HCT116 (cell line): ENCODE results near the gene EPHA10. TPM values are rescaled to one million over a fixed set of nuclear protein-coding genes. Genes with fewer than 3 reads are reported as not detected.

ENCODE experiments used
- ATAC-seq: fragments of 200-7000 bp; cut with Tn5 transposase; 2 replicates; pipeline ENCODE4 v1.9.1; 2020; ENCODE audit warnings: mild to moderate bottlenecking, moderate library complexity
- BruUV-seq: library from RNA; stranded (reverse); fragments of 400-500 nt; replicated peaks from 2 replicates; lab custom pipeline; 2021; lab: Mats Ljungman, UMichigan
- CTCF ChIA-PET: fragments of 300-600 bp; sonication (Branson Sonifier 250); formaldehyde crosslinking; loops from one replicate; lab custom pipeline; 2021; ENCODE audit warnings: antibody characterized with exemption; lab: Charles Lee
- POLR2A ChIA-PET: fragments of 300-600, 350-600 bp; sonication (Branson Sonifier 250); formaldehyde crosslinking; loops from one replicate; lab custom pipeline; 2021; ENCODE audit warnings: antibody characterized with exemption; lab: Charles Lee
- RAD21 ChIA-PET, 2 experiments: fragments of 300-600 bp; sonication (Branson Sonifier 250); formaldehyde crosslinking; loops; one replicate each; lab custom pipeline; 2023; ENCODE audit warnings: low total read pairs in 2 of 2; ENCODE audit not compliant: uncharacterized antibody in 2 of 2, unreplicated experiment in 2 of 2, low non-redundant PET in 1 of 2; lab: Charles Lee
- DNase-seq: peaks from one replicate; pipeline ENCODE4 v3.0.0-alpha.2; 2010; ENCODE audit warnings: low read depth, low spot score
- H2AFZ ChIP-seq: fragments of 200-600 bp; shearing (Covaris generic), sonication (generic); 2 replicates; pipeline ENCODE4 v1.6.1; 2017; ENCODE audit warnings: low read depth, mixed run types, mixed read lengths, antibody characterized with exemption, low read length; ENCODE audit not compliant: poor library complexity, severe bottlenecking
- H3K27ac ChIP-seq: 2 replicates; pipeline ENCODE4 v1.5.1; 2012; ENCODE audit warnings: low read depth, low read length
- H3K27me3 ChIP-seq: fragments of 200-600 bp; sonication (generic); 2 replicates; pipeline ENCODE4 v1.6.1; 2016; ENCODE audit warnings: mixed run types, low read length, mixed read lengths; ENCODE audit not compliant: insufficient read depth
- H3K36me3 ChIP-seq, 2 experiments: fragments of 200-500 bp in 1 of 2; fragments of 200-600 bp in 1 of 2; sonication (Bioruptor generic) in 1 of 2; sonication (generic) in 1 of 2; 2 replicates each; pipeline versions ENCODE4 v1.5.1 to v1.6.1; 2014 to 2016; ENCODE audit warnings: low read length in 2 of 2, inconsistent platforms in 1 of 2, mixed read lengths in 1 of 2, mixed run types in 1 of 2; ENCODE audit not compliant: insufficient read depth in 2 of 2, control insufficient read depth in 1 of 2
- H3K4me1 ChIP-seq, 2 experiments: fragments of 200-600 bp in 1 of 2; sonication (generic) in 1 of 2; 2 replicates each; pipeline versions ENCODE4 v1.5.1 to v1.6.1; 2012 to 2017; ENCODE audit warnings: low read length in 2 of 2, inconsistent platforms in 1 of 2, mild to moderate bottlenecking in 1 of 2, mixed read lengths in 1 of 2, mixed run types in 1 of 2, moderate library complexity in 1 of 2; ENCODE audit not compliant: insufficient read depth in 2 of 2, control insufficient read depth in 1 of 2
- H3K4me2 ChIP-seq: fragments of 200-600 bp; sonication (generic); 2 replicates; pipeline ENCODE4 v1.6.1; 2017; ENCODE audit warnings: mixed run types, low read length, mixed read lengths
- H3K4me3 ChIP-seq, 2 experiments: fragments of 200-600 bp in 1 of 2; sonication (generic) in 1 of 2; replicated peaks in 1 of 2; 2 replicates each; pipeline ENCODE4 v1.5.1; 2011 to 2016; ENCODE audit warnings: low read length in 2 of 2, control low read depth in 1 of 2, low read depth in 1 of 2, mild to moderate bottlenecking in 1 of 2, mixed read lengths in 1 of 2, mixed run types in 1 of 2
- H3K79me2 ChIP-seq: fragments of 200-600 bp; sonication (generic); 2 replicates; pipeline ENCODE4 v1.6.1; 2017; ENCODE audit warnings: mild to moderate bottlenecking, mixed run types, low read length, moderate library complexity, mixed read lengths; ENCODE audit not compliant: insufficient read depth
- H3K9ac ChIP-seq: fragments of 200-600 bp; sonication (generic); 2 replicates; pipeline ENCODE4 v1.6.1; 2016; ENCODE audit warnings: low read length, mixed read lengths
- H3K9me2 ChIP-seq: fragments of 200-600 bp; sonication (generic), shearing (Covaris generic); 2 replicates; pipeline ENCODE4 v1.6.1; 2017; ENCODE audit warnings: mixed run types, mild to moderate bottlenecking, moderate library complexity; ENCODE audit not compliant: insufficient read depth
- H3K9me3 ChIP-seq, 2 experiments: fragments of 200-500 bp in 1 of 2; fragments of 200-600 bp in 1 of 2; sonication (Bioruptor generic) in 1 of 2; sonication (generic) in 1 of 2; 2 replicates each; pipeline ENCODE4 v1.6.1; 2014 to 2017; ENCODE audit warnings: low read length in 2 of 2, mixed read lengths in 2 of 2, inconsistent platforms in 1 of 2, low read depth in 1 of 2, mild to moderate bottlenecking in 1 of 2, mixed run types in 1 of 2, moderate library complexity in 1 of 2; ENCODE audit not compliant: control insufficient read depth in 1 of 2, insufficient read depth in 1 of 2
- H4K20me1 ChIP-seq: fragments of 200-600 bp; sonication (generic), shearing (Covaris generic); 2 replicates; pipeline ENCODE4 v1.6.1; 2017; ENCODE audit warnings: mixed run types, mild to moderate bottlenecking, moderate library complexity; ENCODE audit not compliant: insufficient read depth
- ATF3 ChIP-seq: IDR thresholded peaks from 2 replicates; pipeline ENCODE4 v1.6.1; 2012
- CBX3 ChIP-seq: IDR thresholded peaks from 2 replicates; pipeline ENCODE4 v1.6.1; 2012; ENCODE audit warnings: low read depth
- ELF1 ChIP-seq: IDR thresholded peaks from 2 replicates; pipeline ENCODE4 v1.6.1; 2012; ENCODE audit warnings: low read depth, borderline replicate concordance
- EZH2 ChIP-seq: fragments of 200-600 bp; sonication (generic); IDR thresholded peaks from 2 replicates; pipeline ENCODE4 v1.6.1; 2017; ENCODE audit warnings: antibody characterized with exemption, mixed run types
- EZH2phosphoT487 ChIP-seq: fragments of 200-600 bp; IDR thresholded peaks from 2 replicates; pipeline ENCODE4 v1.6.1; 2018; ENCODE audit warnings: antibody characterized with exemption, borderline replicate concordance
- FOSL1 ChIP-seq: IDR thresholded peaks from 2 replicates; pipeline ENCODE4 v1.6.1; 2012; ENCODE audit warnings: low read depth
- JUND ChIP-seq: IDR thresholded peaks from 2 replicates; pipeline ENCODE4 v1.6.1; 2012
- POLR2A ChIP-seq: IDR thresholded peaks from 2 replicates; pipeline ENCODE4 v1.7.0; 2011; ENCODE audit warnings: borderline replicate concordance; ENCODE audit not compliant: insufficient read depth, insufficient read length; ENCODE audit errors: extremely low read depth
- POLR2AphosphoS5 ChIP-seq: IDR thresholded peaks from 2 replicates; pipeline ENCODE4 v1.6.1; 2011; ENCODE audit warnings: mild to moderate bottlenecking, low read depth, low read length, moderate library complexity
- RAD21 ChIP-seq: IDR thresholded peaks from 2 replicates; pipeline ENCODE4 v1.6.1; 2012; ENCODE audit warnings: low read depth, mild to moderate bottlenecking
- SIN3A ChIP-seq: IDR thresholded peaks from 2 replicates; pipeline ENCODE4 v1.6.1; 2012; ENCODE audit warnings: low read depth
- SP1 ChIP-seq: IDR thresholded peaks from 2 replicates; pipeline ENCODE4 v1.6.1; 2012; ENCODE audit warnings: low read depth
- SRF ChIP-seq: IDR thresholded peaks from 2 replicates; pipeline ENCODE4 v1.6.1; 2012; ENCODE audit warnings: low read depth
- TCF7L2 ChIP-seq: IDR thresholded peaks from 2 replicates; pipeline ENCODE4 v1.7.0; 2011; ENCODE audit warnings: borderline replicate concordance, inconsistent platforms; ENCODE audit not compliant: insufficient read depth, insufficient read length; ENCODE audit errors: extremely low read depth
- YY1 ChIP-seq: IDR thresholded peaks from 2 replicates; pipeline ENCODE4 v1.6.1; 2011; ENCODE audit warnings: low read length, low read depth, moderate library complexity, mild to moderate bottlenecking; ENCODE audit not compliant: insufficient replicate concordance; ENCODE audit errors: extremely low read depth
- ZBTB33 ChIP-seq: IDR thresholded peaks from 2 replicates; pipeline ENCODE4 v1.6.1; 2011; ENCODE audit warnings: mild to moderate bottlenecking, low read length, moderate library complexity; ENCODE audit not compliant: insufficient replicate concordance; ENCODE audit errors: extremely low read depth
- ZFX ChIP-seq: fragments of 450-650 bp; IDR thresholded peaks from 2 replicates; pipeline ENCODE4 v1.6.1; 2017
- ZNF274 ChIP-seq: fragments of 200-500 bp; sonication (Bioruptor generic); IDR thresholded peaks from 2 replicates; pipeline ENCODE4 v1.6.1; 2014; ENCODE audit warnings: mild to moderate bottlenecking, low read depth, low read length, inconsistent platforms
- intact Hi-C: fragments of 100-400 bp; cut with micrococcal nuclease; formaldehyde crosslinking; loops from 2 replicates; pipeline ENCODE4 v1.10.0; 2022
- total RNA-seq: library from RNA; stranded (reverse); gene quantifications from one replicate; pipeline ENCODE4 v1.2.1, GENCODE V29; 2021; ENCODE audit not compliant: unreplicated experiment

EPHA10 gene
- total RNA-seq, 1 experiment from 2014 or later = 6.5 TPM

- RAD21 ChIA-PET = no interaction called here
- Histone ChIP-seq H3K4me1 (peaks cover 0 to under 1% of the 10 kb centered on the region in 2 experiments; a peak in 2 of 4 replicates), H3K79me2 (no peaks in the 10 kb centered on the region), H4K20me1 (no peaks in the 10 kb centered on the region), H3K4me2 (no peak overlapping the region), H3K27ac (no peak overlapping the region), H3K27me3 (no peaks in the 10 kb centered on the region), H3K9me3 (no peaks in the 10 kb centered on the region), H3K9me2 (no peaks in the 10 kb centered on the region), H3K9ac (no peak overlapping the region), H3K36me3 (no peaks in the 10 kb centered on the region), H2AFZ (no peak overlapping the region), H3K4me3 (no peak overlapping the region)
- POLR2A ChIA-PET = no interaction called here
- no peak for TF ChIP-seq ZBTB33
- no peak for TF ChIP-seq ZFX
- no peak for TF ChIP-seq FOSL1
- no peak for TF ChIP-seq SIN3A
- no peak for TF ChIP-seq SP1
- BruUV-seq = no TSS peak
- intact Hi-C loops = no loop called here
- CTCF ChIA-PET = no interaction called here
- DNase-seq (no peak), ATAC-seq (no peak)
Measured at GRCh38 chr1:37746806-37747205, 18.1 kb downstream of the EPHA10 start.

GRCh38 chr1:37741662-37742061 lies 23.3 kb downstream of the EPHA10 start:
- ChIA-PET CTCF (no interaction called here), RAD21 (interaction anchor here in 1 of 2 experiments (0.6 kb wide), 1 partner anchor 1281 kb away, joined by 4 read pairs; no protein-coding TSS in a partner anchor), POLR2A (no interaction called here)
- Histone ChIP-seq H3K79me2 (no peaks in the 10 kb centered on the region), H3K9me3 (no peaks in the 10 kb centered on the region), H3K4me1 (peaks cover 20 to 29% of the 10 kb centered on the region in 2 experiments), H3K4me2 (peak overlapping the region; percentile 29; the same call in 1 of the 2 replicates), H3K9me2 (no peaks in the 10 kb centered on the region), H3K9ac (no peak overlapping the region), H3K4me3 (no peak overlapping the region), H2AFZ (no peak overlapping the region), H4K20me1 (no peaks in the 10 kb centered on the region), H3K27me3 (no peaks in the 10 kb centered on the region), H3K36me3 (no peaks in the 10 kb centered on the region), H3K27ac (no peak overlapping the region)
- no TSS peak for BruUV-seq
- intact Hi-C loops = no loop called here
- ATAC-seq (no peak), DNase-seq (no peak)
- no peak for TF ChIP-seq POLR2A
- no peak for TF ChIP-seq YY1
- TF ChIP-seq JUND = no peak
- no peak for TF ChIP-seq ZFX
- TF ChIP-seq ZNF274 = no peak
- no peak for TF ChIP-seq EZH2
- no peak for TF ChIP-seq ELF1
- TF ChIP-seq POLR2AphosphoS5 = no peak
- no peak for TF ChIP-seq CBX3
- no peak for TF ChIP-seq SRF
- TF ChIP-seq EZH2phosphoT487 = no peak
- no peak for TF ChIP-seq FOSL1
- TF ChIP-seq RAD21 = no peak
- TF ChIP-seq ATF3 = no peak
- no peak for TF ChIP-seq SIN3A
- TF ChIP-seq TCF7L2 = no peak
